Measurements from ENCODE around the gene ABCC8.

Gene ABCC8

GRCh38 chr11:17446482-17446881 lies 30.2 kb downstream of the ABCC8 start:
- no peaks in the 10 kb centered on the region for H3K9me2 ChIP-seq (ENCODE audit: low read depth, low read length)
- no peak overlapping the region for H3K9ac ChIP-seq (ENCODE audit: low read length)
- no peak for TF ChIP-seq CTCF (IDR thresholded peaks at IDR 0.05; ENCODE audit: low read length)
- TF ChIP-seq EZH2 (IDR thresholded peaks at IDR 0.05; ENCODE audit: borderline replicate concordance, low read length) = no peak
- H3K4me1 ChIP-seq (ENCODE audit: insufficient read depth, low read length, severe bottlenecking) = no peaks in the 10 kb centered on the region
- peaks cover 6% of the 10 kb centered on the region for H3K27me3 ChIP-seq (ENCODE audit: insufficient read depth, low read length)
- no peaks in the 10 kb centered on the region for H3F3A ChIP-seq (ENCODE audit: insufficient read depth, low read length)
- H3K27ac ChIP-seq (ENCODE audit: low read depth, low read length, poor library complexity, severe bottlenecking) = no peak overlapping the region
- H3K36me3 ChIP-seq (ENCODE audit: insufficient read depth, low read length) = no peaks in the 10 kb centered on the region
- H2AFZ ChIP-seq (ENCODE audit: low read length) = no peak overlapping the region
- H3K79me2 ChIP-seq (ENCODE audit: insufficient read depth, low read length) = no peaks in the 10 kb centered on the region
- H3K9me3 ChIP-seq (ENCODE audit: low read length) = no peaks in the 10 kb centered on the region
- no peak overlapping the region for H3K4me3 ChIP-seq (ENCODE audit: low read depth, low read length, poor library complexity, severe bottlenecking)
- H3K4me2 ChIP-seq (ENCODE audit: low read length) = no peak overlapping the region
- no peaks in the 10 kb centered on the region for H4K20me1 ChIP-seq (ENCODE audit: insufficient read depth, low read length)

DNA sequence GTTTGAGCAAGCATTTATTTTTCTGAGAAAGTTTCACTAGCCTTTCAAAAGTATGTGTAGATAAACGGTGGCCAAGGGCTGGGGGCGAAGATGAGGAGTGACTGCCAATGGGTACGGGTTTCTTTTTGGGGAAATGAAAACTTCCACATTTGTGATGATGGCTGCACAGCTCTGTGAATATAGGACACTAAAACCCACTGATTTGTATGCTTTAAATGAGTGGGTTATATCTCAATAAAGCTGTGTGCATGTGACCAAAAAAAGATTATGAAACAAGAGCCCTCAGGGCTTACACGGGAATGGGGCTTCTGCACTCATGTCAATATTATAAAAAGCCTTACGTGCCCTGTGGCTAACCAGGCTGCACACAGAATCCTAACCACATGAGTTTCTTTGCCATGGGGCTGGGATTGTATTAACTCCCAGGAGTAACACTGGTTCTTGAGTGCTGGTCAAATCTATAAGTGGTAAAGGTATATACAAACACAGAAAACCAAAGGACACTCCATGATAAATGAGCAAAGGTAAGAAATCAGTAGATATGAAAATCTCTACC lies 31.3 kb downstream of the ABCC8 start:
- Histone ChIP-seq H3K9me2 (ENCODE audit: low read depth, low read length) (no peaks in the 10 kb centered on the region), H4K20me1 (ENCODE audit: insufficient read depth, low read length) (no peaks in the 10 kb centered on the region), H3K4me3 (ENCODE audit: low read depth, low read length, poor library complexity, severe bottlenecking) (no peak overlapping the region), H3K9me3 (ENCODE audit: low read length) (peaks cover 3% of the 10 kb centered on the region; the same call in 1 of the 2 replicates), H3K4me1 (ENCODE audit: insufficient read depth, low read length, severe bottlenecking) (no peaks in the 10 kb centered on the region), H3F3A (ENCODE audit: insufficient read depth, low read length) (no peaks in the 10 kb centered on the region), H3K4me2 (ENCODE audit: low read length) (no peak overlapping the region), H3K36me3 (ENCODE audit: insufficient read depth, low read length) (no peaks in the 10 kb centered on the region), H3K27ac (ENCODE audit: low read depth, low read length, poor library complexity, severe bottlenecking) (no peak overlapping the region), H3K9ac (ENCODE audit: low read length) (no peak overlapping the region), H3K27me3 (ENCODE audit: insufficient read depth, low read length) (peaks cover 6% of the 10 kb centered on the region; the same call in 1 of the 2 replicates), H3K79me2 (ENCODE audit: insufficient read depth, low read length) (no peaks in the 10 kb centered on the region), H2AFZ (ENCODE audit: low read length) (no peak overlapping the region)
- TF ChIP-seq CTCF (IDR thresholded peaks at IDR 0.05; ENCODE audit: low read length) (no peak), EZH2 (IDR thresholded peaks at IDR 0.05; ENCODE audit: borderline replicate concordance, low read length) (no peak)

DNA sequence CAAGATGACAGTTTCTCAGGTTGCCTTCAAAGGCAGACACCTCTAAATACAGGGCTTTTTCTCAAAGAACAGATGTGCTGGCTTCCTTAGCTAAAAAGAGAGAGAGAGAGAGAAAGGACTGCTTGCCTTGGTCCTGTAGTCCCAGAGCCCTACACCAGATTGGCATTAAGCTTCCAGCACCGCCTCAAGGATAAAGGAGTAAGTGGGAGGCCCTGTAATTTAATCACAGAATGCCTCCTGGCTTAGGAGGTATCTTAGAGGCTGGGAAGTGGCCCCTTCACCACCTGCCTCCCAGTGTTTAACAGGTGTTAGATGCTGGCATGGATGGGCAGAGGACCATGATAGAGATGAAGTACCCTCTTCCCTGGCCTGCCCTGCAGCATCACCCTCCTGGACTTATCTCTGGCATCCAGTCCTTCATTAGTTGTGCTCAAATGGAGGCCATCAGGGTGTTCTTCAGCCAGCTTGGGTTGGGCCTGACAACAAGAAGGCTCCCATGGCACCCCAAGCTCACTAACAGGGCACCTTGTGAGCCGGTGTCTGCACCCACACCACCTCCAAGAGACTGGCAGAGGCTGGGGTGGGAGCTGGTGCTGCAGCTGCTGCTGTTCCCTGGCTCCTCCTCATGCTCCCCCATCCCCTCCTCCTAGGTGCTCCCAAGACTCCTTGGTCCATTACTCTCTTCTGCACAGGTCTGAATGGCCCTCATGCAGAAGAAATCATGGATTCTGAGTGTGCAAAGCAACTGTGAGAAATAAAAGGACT lies 32.5 kb downstream of the ABCC8 start:
- Histone ChIP-seq H3K9me3 (ENCODE audit: low read length) (peaks cover 3% of the 10 kb centered on the region; the same call in 1 of the 2 replicates), H3K4me1 (ENCODE audit: insufficient read depth, low read length, severe bottlenecking) (no peaks in the 10 kb centered on the region), H2AFZ (ENCODE audit: low read length) (no peak overlapping the region), H3K27ac (ENCODE audit: low read depth, low read length, poor library complexity, severe bottlenecking) (no peak overlapping the region), H3F3A (ENCODE audit: insufficient read depth, low read length) (no peaks in the 10 kb centered on the region), H4K20me1 (ENCODE audit: insufficient read depth, low read length) (no peaks in the 10 kb centered on the region), H3K27me3 (ENCODE audit: insufficient read depth, low read length) (peaks cover 9% of the 10 kb centered on the region; the same call in 1 of the 2 replicates), H3K4me2 (ENCODE audit: low read length) (no peak overlapping the region), H3K79me2 (ENCODE audit: insufficient read depth, low read length) (no peaks in the 10 kb centered on the region), H3K4me3 (ENCODE audit: low read depth, low read length, poor library complexity, severe bottlenecking) (no peak overlapping the region), H3K9me2 (ENCODE audit: low read depth, low read length) (no peaks in the 10 kb centered on the region), H3K36me3 (ENCODE audit: insufficient read depth, low read length) (no peaks in the 10 kb centered on the region), H3K9ac (ENCODE audit: low read length) (no peak overlapping the region)
- no peak for TF ChIP-seq CTCF (IDR thresholded peaks at IDR 0.05; ENCODE audit: low read length)
- TF ChIP-seq EZH2 (IDR thresholded peaks at IDR 0.05; ENCODE audit: borderline replicate concordance, low read length) = no peak

Data from OCI-LY1 (cell line).